Testis (tissue), 3 donors: Measurements from ENCODE around the gene VDR. TPM values are rescaled to one million over a fixed set of nuclear protein-coding genes. Genes with fewer than 3 reads are reported as not detected.

ENCODE experiments used
- DNase-seq: peaks from one replicate; pipeline ENCODE4 v3.0.0-alpha.2; 2019
- H3K27ac ChIP-seq, 2 donors: fragments of 200-600 bp; sonication (generic); one replicate each; pipeline ENCODE4 v1.5.1; 2019
- H3K27me3 ChIP-seq: fragments of 200-600 bp; sonication (generic); one replicate; pipeline ENCODE4 v1.5.1; 2019
- H3K36me3 ChIP-seq: fragments of 200-600 bp; sonication (generic); one replicate; pipeline ENCODE4 v1.5.1; 2017; ENCODE audit warnings: low read depth; ENCODE audit errors: missing control alignments
- H3K4me1 ChIP-seq: fragments of 200-600 bp; sonication (generic); one replicate; pipeline ENCODE4 v1.5.1; 2019
- H3K4me3 ChIP-seq, 2 donors: fragments of 200-600 bp; sonication (generic); one replicate each; pipeline ENCODE4 v1.5.1; 2017 to 2019
- H3K9me3 ChIP-seq: fragments of 200-600 bp; sonication (generic); one replicate; pipeline ENCODE4 v1.5.1; 2017
- POLR2A ChIP-seq: fragments of 450-650 bp; IDR thresholded peaks from one replicate; pipeline ENCODE4 v1.6.1; 2017; ENCODE audit warnings: antibody characterized with exemption, mild to moderate bottlenecking, moderate library complexity
- WGBS, 2 donors: methylation state at CpG; one replicate each; pipeline ENCODE4 v1.1.5; 2018; 5-methylcytosine and 5-hydroxymethylcytosine counted together
- intact Hi-C: fragments of 100-400 bp; cut with DNase I; formaldehyde crosslinking; loops from one replicate; pipeline ENCODE4 v1.15.1; 2023; ENCODE audit warnings: low total_unique reads
- polyA plus RNA-seq: library from polyadenylated mRNA; stranded (reverse); fragments of 350-450 nt; fragmentation: Illumina TruSeq; extraction: RNeasy Lipid Tissue Mini Kit (QIAGEN cat#74804); gene quantifications from one replicate; pipeline ENCODE4 v1.2.3, GENCODE V29; 2014; ENCODE audit warnings: low read depth, low replicate concordance; ENCODE audit not compliant: insufficient read depth
- total RNA-seq, 2 donors: library from RNA; depleted of rRNA; stranded (reverse); fragments of >200 nt; gene quantifications; one replicate each; pipeline ENCODE4 v1.2.3, GENCODE V29; 2016
- TF ChIP-seq, protein P1 (sequence below), 3 experiments: fragments of 450-650 bp in 2 of 3; fragments of 200-600 bp in 1 of 3; sonication (generic) in 1 of 3; IDR thresholded peaks; one replicate each; pipeline ENCODE4 v1.5.1; 2016 to 2019; ENCODE audit warnings: antibody characterized with exemption in 3 of 3, mild to moderate bottlenecking in 2 of 3, moderate library complexity in 1 of 3

VDR gene
- total and polyA plus RNA-seq, 3 donors from 2014 or later: 1.4 to 3.7 (median 2.9) TPM

DNA sequence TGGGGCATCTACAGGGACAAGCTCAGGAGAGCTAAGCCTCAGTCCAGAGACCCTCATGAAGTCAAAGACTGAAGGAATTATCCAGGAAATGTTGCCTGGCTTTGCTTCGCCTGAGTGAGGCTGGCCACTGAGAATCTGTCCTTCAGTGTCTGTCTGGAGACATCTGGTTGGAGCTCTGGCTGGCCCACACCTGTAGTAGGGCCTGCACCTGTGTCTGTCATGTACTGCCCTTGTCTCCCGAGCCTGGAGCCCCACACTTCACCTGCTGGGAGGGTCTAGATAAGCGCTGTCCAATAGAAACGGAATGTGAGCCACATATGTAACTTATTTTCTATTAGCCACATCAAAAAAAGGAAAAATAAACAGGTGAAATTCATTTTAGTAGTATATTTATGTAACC lies 75.2 kb downstream of the VDR start:
- Histone ChIP-seq H3K27ac (peak overlapping the region in 1 of 2 donors; percentile 79), H3K4me3 (no peak overlapping the region), H3K36me3 (no peaks in the 10 kb centered on the region), H3K9me3 (no peaks in the 10 kb centered on the region), H3K27me3 (no peaks in the 10 kb centered on the region), H3K4me1 (peaks cover 31% of the 10 kb centered on the region)
- 59 to 75% methylated on average over 4 of the region's 4 CpGs for WGBS, 2 donors
- TF ChIP-seq, protein P1, sequence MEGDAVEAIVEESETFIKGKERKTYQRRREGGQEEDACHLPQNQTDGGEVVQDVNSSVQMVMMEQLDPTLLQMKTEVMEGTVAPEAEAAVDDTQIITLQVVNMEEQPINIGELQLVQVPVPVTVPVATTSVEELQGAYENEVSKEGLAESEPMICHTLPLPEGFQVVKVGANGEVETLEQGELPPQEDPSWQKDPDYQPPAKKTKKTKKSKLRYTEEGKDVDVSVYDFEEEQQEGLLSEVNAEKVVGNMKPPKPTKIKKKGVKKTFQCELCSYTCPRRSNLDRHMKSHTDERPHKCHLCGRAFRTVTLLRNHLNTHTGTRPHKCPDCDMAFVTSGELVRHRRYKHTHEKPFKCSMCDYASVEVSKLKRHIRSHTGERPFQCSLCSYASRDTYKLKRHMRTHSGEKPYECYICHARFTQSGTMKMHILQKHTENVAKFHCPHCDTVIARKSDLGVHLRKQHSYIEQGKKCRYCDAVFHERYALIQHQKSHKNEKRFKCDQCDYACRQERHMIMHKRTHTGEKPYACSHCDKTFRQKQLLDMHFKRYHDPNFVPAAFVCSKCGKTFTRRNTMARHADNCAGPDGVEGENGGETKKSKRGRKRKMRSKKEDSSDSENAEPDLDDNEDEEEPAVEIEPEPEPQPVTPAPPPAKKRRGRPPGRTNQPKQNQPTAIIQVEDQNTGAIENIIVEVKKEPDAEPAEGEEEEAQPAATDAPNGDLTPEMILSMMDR (IDR thresholded peaks at IDR 0.05): no peak
- TF ChIP-seq POLR2A: no peak
- DNase-seq: no peak
- intact Hi-C loops: no loop called here

DNA sequence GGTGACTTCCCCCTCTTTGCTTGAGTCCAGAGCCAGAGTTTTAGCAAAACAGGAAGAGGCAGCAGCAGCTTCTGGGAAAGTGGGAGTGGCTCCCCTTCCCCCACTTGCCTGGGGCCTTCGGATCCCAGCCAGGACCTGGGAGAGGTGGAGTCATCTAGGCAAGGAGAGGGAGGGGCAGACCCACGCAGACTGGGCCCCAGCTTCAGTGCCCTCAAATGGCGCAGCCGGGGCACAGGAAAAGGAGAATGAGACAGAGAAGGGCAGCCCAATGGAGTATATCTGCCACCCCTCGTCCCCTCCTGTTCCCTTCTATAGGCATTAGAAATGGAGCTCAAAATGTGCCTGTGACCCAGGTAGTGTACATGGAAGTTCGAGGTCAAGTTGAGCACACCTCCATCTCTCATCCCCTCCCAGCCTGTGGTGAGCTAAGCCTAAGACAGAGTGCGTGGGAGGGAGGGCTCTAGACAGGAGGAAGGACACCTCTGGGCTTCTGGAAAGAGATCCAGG lies 75.8 kb downstream of the VDR start:
- Histone ChIP-seq H3K36me3 (no peaks in the 10 kb centered on the region), H3K4me3 (no peak overlapping the region), H3K27ac (peak overlapping the region; percentile 70 to 79), H3K4me1 (peaks cover 35% of the 10 kb centered on the region), H3K27me3 (no peaks in the 10 kb centered on the region), H3K9me3 (no peaks in the 10 kb centered on the region)
- 61 to 70% methylated on average over 7 of the region's 7 CpGs for WGBS, 2 donors
- no peak for TF ChIP-seq POLR2A
- TF ChIP-seq, protein P1 (IDR thresholded peaks at IDR 0.05): no peak
- intact Hi-C loops: no loop called here
- DNase-seq: peak; percentile 71

DNA sequence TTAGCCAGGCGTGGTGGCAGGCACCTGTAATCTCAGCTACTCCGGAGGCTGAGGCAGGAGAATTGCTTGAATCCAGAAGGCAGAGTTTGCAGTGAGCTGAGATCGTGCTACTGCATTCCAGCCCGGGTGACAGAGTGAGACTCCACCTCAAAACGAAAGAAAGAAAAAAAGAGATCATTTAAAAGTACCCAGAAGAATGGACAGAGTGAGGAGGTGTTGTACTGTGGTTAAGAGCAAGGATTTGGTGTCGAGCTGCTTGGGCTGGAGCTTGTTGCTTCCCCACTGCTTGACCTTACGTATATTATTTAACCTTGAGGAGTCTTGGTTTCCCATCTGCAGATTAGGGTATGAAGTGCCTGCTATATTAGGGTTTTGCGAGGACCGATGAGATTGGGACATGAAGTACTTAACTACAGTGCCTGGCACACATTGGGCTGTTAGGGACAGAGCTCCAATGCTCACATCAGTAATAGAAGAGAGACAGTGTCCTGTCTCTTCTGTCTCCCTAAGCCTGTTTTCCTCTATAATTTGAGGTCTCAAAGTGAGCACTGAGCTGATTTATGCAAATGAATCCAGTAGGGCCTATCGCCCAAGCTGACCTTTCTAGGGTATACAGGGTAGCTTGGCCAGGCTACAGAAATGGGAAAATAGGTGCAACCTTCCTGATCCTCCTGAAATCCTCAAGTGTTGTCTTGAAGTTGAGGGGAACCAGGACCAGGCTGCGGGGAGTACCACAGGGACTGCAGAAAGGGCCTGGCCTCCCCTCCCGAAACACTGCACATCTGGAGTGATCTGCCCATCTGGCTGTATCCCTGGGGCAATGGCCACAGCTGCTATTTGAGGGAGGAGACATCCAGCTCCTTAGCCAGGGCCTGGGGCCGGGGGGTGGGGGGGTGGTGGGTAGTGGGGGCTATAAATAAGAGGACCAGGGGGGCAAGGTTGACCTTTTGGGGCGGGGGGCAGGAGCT lies 76.5 kb downstream of the VDR start:
- no peak overlapping the region for H3K4me3 ChIP-seq
- 61 to 65% methylated on average over 14 of the region's 14 CpGs for WGBS, 2 donors
- intact Hi-C loops: no loop called here
- no peaks in the 10 kb centered on the region for H3K27me3 ChIP-seq
- peak overlapping the region in 1 of 2 donors; percentile 79 for H3K27ac ChIP-seq
- no peaks in the 10 kb centered on the region for H3K36me3 ChIP-seq
- no peak for TF ChIP-seq POLR2A
- TF ChIP-seq, protein P1 (IDR thresholded peaks at IDR 0.05): no peak
- peaks cover 35% of the 10 kb centered on the region for H3K4me1 ChIP-seq
- DNase-seq: no peak
- H3K9me3 ChIP-seq: no peaks in the 10 kb centered on the region

DNA sequence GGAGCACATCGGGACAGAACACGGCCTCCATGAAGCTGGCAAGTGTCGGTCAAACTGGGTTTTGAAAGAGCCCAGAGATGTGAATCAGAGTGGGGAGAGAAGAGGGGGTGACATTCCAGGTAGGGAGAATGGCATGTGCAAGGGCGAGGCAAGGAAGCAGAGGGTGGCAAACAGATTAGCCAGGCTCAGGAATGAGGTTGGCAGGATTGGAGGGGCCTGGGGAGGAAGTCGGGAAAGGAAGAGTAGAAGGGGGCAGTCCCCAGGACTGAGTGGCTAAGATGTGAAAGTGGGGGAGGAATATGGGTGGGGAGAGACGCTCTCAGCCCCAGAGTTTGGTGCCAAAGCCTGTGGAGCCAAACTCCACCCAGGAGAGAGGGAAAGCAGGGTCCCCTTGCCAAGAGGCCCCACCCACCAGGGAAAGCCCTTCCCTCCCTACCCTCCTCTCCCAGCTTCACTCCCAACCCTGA lies 79.6 kb downstream of the VDR start:
- H3K9me3 ChIP-seq: no peaks in the 10 kb centered on the region
- no peak for TF ChIP-seq POLR2A
- TF ChIP-seq, protein P1 (IDR thresholded peaks at IDR 0.05): no peak
- intact Hi-C loops: no loop called here
- no peaks in the 10 kb centered on the region for H3K36me3 ChIP-seq
- DNase-seq: peak; percentile 54
- H3K27me3 ChIP-seq: no peaks in the 10 kb centered on the region
- H3K4me1 ChIP-seq: peaks cover 58% of the 10 kb centered on the region
- no peak overlapping the region for H3K4me3 ChIP-seq
- WGBS, 2 donors: 71 to 76% methylated on average over 6 of the region's 6 CpGs
- H3K27ac ChIP-seq: no peak overlapping the region
